Activated CD8-positive, alpha-beta memory T cell treated with anti-CD3 and anti-CD28 coated beads, Interleukin-2, amount 50 U/mL, for 24 hours (primary cell): ENCODE results near the gene ZNF879.
A peak's percentile ranks its signal among the peaks of the same experiment; 100 is the strongest.

Source experiments
- DNase-seq: peaks from one replicate; pipeline ENCODE4 v3.0.0-alpha.2; 2020; ENCODE audit errors: extremely low read depth

The ZNF879 gene

DNA sequence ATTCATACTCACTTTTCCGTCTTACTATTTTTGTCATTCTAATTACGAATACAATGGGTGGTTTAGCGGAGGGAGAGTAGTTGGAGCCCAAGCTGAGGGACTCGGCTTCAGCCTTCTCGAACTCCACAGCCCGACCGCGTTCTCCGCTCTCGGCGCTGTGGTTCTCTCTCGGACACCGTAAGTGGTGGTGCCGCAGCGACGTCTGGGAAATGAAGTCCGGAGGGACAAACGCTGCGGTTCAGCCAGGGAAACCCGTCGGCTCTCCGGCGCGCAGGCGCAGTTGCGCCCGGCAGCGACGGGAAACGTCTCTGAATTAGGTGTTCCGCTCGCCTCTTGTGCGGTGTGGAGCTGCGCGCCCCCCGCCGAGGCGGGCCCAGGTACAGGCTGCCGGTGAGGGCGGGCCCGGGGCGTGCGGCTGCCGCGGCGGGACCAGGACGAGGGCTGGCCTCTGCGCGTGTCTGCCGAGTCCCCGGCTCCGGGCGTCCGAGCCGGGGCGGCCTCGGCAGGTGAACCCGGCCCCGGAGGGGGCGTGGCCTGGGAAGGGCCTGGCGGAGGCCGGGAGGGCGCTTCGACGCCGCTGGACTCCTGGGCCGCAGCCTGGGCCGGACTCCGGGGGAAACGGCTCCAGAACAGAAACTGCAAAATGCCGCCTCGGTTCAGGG, at the start of gene ZNF879:
Gene ZNF879, plus strand, starts transcription at position 277 of the 662 bp plus-strand sequence. CDS start 1,201 bp downstream, outside the sequence.
- peak; percentile 83 for DNase-seq

DNA sequence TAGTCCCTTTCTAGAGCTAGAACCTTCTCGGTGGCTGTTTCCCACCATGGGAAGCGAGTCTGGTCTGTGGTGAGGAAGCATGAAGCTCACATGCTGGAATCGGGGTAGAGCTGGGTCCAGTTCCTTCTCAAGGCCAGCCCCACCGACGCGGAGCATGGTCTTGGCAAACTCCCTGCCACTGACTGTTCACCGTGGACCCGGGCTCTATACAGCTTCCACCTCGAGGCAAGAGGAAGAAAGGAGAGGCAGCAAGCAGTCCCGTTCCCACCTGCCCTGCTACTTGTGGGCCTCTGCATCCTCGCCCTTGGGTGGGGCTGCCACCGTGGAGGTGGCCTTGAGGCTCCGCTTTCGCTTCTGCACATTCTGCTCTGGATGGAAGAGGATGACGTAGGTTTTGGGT, 42.2 kb upstream of the ZNF879 start:
- no peak for DNase-seq

DNA sequence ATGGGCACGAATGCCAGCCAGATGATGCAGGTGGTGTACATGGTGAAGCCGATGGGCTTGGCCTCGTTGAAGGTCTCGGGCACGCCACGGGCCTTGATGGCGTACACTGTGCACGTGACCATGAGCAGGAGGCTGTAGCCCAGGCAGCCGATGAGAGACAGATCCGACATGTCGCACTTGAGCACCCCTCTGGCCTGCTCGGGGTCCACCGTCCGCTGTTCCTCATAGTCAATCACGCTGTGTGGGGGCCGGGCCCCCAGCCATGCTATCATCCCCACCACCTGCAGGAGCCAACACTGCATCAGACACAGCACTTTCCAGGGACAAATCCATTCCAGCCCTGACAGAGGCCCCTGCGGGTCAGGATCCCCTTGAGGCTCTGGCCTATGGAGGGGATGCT, 40.7 kb upstream of the ZNF879 start:
- no peak for DNase-seq

DNA sequence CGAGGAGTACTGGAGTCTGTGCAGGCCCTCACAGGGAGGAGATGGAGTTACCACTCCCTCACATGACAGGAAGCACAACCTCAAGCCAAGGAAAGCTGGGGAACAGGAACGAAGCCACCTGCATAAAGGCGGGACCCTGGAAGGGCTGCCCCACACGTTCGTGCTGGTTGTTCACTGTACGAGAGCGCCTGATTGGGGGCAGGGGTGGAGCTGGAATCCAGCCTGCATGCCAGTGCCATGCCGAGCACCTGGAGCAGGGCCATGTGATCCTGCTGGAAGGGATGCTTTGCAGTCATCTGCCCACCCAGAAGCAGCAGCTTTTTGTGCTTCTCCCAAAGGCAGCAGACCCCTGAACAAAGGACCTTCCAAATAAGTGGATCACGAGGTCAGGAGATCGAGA, 39.9 kb upstream of the ZNF879 start:
- no peak for DNase-seq

DNA sequence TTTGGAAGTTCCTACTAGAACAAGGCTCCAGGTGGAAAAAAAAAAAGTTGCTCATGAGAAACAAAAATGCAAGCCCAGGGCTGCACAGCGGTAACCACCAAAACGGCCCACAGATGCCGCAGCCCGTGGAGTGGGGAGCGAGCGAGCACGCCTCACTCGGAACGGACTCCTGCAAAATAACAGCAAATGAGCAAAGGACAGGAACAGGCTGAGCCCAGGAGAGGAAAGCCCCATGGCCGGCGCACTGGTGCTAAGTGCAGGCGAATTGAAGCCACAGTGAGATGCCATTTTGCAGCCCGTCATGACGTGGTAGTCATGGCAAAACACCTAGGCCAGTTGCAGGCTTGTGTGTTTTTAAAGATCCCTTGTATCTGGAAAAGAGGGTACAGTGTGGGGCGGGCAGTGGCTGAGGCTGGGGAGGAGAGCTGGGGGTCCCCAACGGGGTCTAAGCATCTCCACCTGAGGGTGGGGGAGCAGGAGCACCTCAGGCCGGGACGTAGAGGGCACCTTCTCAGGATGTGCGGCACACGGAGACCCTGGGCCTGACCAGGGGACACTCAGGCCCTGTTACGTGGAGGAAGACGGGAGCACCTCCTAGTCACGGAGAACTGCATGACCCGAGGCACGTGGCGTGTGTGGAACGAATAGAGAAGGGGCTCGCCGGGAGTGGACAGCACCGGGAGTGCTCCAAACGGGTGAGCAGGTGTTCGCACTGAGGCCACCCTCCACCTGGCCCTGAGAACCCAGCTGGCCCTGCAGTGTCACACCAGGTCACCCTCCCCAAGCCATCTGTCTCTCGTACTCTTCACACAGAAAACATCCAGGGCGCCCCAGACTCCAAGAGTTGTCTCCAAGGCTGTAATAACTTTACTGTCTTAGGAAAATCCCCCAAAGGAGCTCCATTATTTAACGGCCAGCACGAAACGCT, 39.2 kb upstream of the ZNF879 start:
- no peak for DNase-seq

DNA sequence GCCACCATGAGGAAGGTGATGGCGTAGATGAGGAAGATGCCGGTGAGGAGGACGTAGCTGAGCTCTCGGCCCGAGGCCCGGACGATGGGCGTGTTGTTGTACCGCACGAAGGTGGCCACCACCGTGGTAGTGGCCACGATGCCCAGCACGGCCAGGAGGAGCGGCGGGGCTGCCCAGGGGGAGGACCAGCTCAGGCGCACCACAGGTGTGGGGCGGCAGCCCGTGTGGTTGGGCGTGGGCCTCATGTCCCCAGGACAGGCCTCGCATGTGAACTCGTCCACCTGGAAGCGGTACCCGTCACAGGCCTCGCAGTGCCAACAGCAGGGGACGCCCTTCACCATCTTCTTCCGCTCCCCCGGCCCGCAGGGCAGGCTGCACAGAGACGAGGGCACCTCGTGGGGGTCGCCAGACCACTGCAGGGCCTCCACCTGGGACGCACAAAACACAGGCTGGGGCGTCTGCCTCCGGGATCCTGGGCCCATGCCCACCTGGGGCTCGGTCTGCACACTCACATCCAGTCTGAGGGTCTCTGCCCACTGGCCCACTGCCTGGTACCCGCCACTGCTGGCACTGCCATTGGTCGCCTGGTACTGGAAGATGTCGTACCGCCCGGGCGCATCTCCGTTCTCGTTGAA, 37.2 kb upstream of the ZNF879 start:
- DNase-seq: no peak

DNA sequence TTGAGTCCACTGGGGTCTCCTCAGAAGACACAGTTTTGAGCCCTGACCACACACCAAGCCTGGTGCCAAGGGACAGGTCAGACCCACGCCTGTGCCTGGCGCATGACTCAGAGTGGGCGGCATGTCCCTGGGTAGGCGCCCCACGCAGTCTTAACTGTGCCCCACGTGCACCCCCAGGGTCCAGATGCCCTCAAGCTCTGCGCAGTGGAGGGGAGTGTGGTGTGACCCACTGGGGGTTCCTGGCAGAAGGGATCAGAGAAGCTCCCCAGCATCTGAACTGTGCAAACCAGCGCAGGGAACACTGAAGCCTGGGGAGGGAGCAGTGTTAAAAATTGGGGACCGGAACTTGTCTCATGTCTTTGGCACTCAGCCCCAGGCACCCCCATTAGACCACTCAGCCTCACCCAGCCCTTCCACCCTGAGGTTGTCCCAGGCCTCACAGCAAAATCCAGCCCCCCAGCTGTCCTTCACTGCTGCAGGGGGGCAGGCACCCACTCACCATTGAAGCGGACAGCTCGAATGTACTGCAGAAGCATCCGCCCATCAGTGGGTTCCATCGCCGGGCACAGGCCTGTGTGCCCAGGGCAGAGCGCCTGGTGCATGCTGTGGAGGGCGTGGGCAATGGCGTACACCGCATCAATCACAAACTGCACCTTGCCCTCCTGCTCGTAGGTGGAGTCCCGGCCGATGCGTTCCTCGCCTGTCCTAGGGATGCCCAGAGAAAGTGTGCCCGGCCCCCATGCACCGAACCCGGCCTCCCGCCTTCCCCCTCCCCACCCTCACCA, 35.0 kb upstream of the ZNF879 start:
- no peak for DNase-seq

DNA sequence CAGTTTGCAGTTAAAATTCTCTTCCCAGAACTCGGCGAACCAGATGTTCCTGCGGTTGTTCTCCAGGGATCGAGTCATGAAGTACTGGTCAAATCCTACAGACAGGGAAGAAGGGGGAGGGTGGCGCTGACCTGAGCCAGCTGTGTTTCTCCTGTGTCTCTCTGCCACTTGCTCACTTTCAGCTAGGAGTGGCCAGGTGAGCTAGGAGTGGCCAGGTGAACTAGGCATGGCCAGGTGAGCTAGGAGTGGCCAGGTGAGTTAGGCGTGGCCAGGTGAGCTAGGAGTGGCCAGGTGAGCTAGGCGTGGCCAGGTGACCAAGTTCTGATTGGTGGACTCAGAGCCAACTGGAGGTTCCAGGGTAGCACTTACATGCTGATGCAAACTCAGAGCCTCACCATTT, 34.3 kb upstream of the ZNF879 start:
- DNase-seq: no peak

DNA sequence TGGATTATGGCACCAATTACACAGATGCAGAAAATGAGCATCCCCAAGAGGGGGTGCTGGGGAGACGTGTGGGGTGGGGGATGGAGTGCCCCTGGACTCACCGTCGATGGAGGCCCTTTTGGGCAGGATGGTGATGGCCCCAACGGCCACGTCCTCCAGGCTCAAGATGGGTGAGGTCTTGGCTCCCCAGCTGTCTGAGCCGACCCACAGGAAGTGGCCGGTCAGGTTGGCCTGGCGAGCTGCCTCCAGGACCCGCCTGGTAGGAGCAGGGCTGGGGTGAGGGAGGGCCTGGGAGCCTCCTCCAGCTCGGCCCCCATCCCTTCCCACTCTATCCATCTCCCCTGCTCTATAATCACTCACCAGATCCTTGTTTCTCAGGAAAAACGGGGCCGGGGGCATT, 33.1 kb upstream of the ZNF879 start:
- DNase-seq: no peak

DNA sequence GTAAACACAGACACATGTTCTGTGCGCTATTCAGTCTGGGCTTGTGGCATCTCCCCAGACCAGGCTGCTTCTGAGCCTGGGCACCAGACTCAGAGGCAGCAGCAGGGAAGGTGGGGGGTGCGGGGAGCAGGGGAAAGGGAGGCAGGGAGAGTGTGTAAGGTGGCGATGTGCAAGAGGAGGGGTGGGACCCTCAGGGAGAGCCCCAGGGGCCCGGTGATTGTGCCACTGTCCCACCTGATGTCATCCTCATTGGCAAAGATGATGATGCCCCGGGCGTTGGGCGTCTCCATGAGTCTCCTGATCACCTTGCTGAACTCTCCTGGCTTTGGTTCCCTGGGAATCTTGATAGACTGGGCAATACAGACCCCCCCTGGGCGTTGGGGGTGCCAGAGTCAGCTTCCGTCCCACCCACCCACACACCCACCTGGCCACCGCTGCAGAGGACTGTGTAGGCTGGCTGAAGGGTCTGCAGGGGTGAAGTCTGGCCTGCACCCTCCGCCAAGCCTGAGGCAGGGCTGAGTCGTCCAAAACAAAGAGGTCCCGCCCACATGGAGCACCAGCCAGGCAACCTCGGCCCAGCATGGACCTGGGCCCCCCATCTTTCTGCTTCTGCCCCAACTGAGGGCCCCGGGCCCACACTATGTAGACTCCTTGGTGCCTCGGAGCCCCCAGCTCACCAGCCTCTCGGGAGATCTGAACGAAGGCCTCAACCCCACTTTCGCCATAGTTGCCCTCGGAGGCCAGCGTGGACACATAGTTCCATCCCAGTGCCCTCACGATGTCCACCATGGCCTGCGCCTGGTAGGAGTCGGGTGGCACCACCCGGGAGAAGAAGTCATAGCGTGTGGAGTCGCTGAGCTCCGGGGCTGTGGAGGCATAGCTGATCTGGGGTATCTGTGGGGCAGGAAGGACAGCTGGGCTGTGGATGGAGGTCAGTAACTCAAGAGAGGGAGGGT, 32.1 kb upstream of the ZNF879 start:
- DNase-seq: no peak

DNA sequence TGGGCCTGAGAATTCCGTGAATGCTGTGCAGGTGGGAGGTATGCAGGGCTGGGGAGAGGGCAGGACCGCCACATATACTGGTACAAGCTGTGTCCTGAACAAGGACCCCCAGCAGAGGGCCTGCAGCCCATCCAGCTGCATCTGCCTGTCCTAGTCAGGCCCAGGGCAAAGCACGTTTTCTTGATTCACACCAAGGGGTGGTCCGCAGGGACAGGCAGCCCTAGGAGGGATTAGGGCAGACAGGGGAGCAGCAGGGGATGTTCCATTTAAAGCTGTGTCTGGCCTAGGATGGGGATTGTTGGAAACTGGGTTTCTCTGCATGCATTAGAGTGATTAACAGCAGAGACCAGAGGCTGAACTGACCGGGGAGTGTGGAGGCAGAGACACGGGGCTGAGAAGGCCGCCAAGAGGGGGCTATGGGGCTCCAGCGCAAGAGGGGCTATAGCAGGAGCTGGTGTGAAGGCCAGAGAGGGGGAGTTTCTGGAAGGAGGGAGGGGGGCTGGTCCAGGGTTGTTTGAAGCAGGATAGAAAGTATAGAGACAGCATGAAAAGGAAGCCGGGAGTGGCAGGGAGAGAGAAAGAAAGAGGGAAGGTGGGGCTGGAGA, 31.2 kb upstream of the ZNF879 start:
- no peak for DNase-seq

DNA sequence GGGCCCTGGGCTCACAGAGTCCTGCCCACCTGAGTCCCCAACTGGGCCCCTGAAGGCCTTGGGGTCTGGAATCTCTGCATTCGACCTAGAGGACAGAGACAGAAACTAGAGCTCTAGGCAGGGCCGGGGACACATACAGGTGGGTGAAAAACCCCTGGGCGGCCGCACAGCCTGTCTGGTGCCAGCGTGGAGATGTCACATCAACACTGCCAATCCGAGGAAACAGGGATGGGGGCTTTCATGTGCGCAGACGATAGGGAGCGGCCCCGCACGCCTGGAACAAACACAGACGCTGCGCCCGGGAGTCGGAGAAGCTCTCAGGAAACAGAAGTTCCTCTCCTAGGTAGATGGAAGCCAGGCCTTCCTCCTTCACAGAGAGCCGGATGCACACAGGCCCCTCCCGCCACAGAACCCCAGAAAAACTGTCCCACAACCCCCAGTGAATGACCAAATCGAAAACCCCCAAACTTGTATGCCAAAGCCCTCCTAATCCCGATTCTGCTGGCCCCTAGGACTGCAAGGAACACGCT, 30.3 kb upstream of the ZNF879 start:
- DNase-seq: no peak

DNA sequence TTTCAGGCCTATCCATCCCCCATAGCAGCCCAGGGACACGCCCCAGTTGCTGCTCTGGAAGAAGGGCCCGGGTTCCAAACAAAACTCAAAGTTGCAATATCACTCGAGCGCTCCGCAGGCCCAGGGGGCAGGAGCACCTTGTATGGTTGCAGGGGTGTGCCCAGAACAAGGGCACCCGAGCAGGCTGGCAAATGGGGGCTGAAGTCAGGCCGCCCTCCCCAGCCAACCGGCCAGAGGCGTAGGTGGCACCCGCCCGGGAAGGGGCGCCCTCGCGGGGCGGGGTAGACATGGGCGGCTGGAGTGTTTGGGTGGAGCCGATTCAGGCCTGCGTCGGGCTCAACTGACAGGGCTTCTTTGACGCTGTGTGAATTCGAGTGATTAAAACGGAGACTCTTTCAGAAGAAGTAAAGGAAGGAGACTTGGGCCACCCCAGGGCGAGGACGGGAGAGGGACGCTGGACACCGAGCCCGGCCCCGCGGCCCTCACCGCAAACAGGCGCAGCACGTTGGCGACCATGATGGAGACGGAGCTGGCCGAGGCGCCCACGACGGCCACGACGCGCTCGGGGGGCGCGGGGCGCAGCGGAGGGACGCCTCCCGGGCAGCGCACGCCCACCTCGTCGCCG, 29.5 kb upstream of the ZNF879 start:
- no peak for DNase-seq

DNA sequence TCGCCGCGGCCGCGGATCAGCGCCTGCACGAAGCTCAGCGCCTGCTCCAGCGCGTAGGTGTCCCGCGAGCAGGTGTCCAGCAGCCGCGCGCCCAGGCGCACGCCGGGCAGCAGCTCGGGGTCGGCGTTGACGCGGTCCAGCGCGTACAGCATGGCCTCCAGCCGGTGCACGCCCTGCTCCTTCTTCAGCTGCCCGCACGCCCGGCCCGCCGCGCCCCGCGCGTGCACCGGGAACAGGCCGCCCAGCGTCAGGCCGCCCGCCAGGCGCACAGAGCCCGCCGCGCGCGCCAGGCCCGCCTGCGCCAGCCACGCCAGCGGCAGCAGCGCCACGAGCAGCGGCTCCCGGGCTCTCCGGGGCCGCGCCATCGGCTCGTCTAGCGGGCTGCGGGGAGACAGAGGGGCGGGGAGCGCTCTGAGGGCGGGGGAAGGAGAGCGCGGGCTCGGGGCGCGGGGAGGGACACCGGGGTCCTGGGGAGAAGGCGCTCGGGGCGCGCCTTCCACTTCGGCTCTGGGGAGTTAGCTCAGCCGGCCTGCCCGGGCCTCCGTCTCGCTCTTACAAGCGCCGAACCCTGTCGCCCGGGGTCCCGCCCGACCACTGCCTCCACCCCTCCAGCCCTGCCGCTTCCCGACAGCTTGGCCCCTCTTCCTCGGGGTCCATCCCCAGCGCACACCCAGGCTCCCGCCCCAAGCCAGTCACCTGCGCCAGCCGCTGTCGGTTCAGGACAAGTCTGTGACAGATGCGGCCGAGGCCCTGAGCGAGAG, 28.8 kb upstream of the ZNF879 start, which contains the start of gene GRM6:
Gene GRM6, minus strand, starts transcription at position 741 of the 761 bp plus-strand sequence. Its CDS starts 376 bp downstream, at position 365.
- DNase-seq: no peak

DNA sequence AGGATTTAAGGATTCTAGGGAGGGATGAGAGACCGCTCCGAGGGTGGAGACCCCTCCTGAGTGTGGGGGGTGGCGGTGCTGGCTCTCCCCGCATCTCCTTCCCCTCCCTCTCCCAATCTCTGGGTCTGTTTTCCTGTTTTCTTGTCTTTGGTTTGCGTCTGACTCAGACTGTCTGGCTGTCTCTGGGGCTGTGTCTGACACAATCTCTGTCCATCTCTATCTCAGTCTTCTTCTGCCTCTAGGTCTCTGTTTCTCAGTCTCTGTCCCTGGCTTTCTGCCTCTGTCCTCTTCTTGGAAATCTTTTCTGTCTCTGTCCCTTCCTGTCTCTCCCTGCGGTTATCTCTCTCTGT, 28.3 kb upstream of the ZNF879 start:
- DNase-seq: no peak

DNA sequence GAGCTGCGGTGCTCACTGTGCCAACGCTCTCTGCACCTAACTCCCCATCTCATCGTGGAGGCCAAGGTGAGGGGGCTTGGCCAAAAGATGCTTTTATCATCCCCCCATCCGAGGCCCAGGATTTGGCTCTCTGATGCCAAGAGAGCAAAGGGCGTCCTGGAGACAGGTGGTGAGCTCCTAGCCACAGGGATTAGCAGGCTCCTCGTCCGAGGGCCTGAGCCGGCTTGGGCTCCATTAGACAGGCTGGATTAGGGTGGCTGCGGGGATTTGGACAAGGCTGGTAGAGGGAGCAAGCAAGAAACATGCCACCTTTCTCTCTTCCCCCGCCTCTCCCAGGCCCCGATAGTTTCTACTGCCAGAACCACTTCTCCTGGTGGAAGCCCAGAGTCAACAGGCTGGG, 27.4 kb upstream of the ZNF879 start:
- DNase-seq: no peak

DNA sequence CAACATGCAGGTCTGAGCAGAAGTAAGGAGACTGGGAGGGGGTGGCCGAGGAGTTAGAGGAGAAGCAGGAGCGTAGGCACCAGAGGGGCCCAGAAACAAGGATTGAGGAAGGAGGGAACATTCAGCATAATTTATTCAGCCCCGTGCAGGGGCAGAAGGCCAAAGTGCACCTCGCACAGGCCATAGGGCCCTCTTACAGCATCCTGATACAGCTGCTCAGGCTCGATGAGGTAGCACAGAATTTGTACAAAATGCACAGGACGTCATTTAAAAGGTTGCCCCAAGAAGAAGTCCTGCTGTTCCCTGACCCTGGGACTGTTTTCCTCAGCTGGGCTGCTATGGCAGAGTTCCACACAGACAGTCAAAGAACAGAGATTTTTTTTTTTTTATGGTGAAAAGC, 26.4 kb upstream of the ZNF879 start:
- DNase-seq: no peak

DNA sequence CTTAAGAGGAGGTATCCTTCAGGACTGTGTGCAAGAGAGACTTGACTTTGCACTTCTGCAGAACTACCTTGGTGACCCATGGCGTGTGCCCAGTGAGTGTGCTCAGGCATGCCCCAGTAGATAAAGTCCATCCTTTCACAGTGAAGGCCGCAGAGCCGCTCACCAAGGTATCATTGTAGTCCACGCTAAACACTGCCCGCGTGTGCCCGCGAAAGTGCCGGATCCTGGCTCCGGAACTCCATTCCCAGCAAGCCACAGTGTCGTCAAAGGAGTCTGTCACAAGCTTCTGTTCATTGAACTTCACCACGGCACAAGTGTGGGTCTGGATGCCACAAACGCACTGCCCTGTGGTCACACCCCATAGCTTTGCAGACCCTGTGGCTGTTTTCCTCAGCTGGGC, 25.2 kb upstream of the ZNF879 start:
- no peak for DNase-seq

DNA sequence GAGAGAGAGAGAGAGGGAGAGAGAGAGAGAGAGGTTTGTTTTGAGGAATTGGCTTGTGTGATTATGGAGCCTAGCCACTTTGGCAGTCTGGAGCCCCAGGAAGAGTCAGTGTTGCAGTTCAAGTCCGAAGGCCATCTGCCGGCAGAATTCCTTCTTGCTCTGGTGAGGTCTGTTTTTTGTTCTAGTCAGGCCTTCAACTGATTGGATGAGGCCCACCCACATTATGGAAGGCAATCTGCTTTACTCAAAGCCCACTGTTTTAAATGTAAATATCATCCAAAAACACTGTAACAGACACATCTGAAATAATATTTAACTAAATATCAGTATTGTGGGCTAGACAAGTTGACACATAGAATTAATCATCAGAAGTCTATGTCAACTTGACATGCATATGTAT, 17.0 kb upstream of the ZNF879 start:
- DNase-seq: no peak
